H1 (cell line): Measurements from ENCODE around the gene C19orf85. TPM values are rescaled to one million over a fixed set of nuclear protein-coding genes. Genes with fewer than 3 reads are reported as not detected.

ENCODE experiments used
- BCL11A ChIP-seq, 2 experiments: IDR thresholded peaks; one replicate each; pipeline ENCODE4 v1.6.1; 2011; ENCODE audit warnings: low read depth in 2 of 2, low read length in 2 of 2, mild to moderate bottlenecking in 2 of 2
- GABPA ChIP-seq: IDR thresholded peaks from 2 replicates; pipeline ENCODE4 v1.6.1; 2011; ENCODE audit warnings: mild to moderate bottlenecking, low read length, moderate library complexity, borderline replicate concordance; ENCODE audit not compliant: insufficient read depth
- RXRA ChIP-seq: IDR thresholded peaks from 2 replicates; pipeline ENCODE4 v1.6.1; 2011; ENCODE audit warnings: low read depth, mild to moderate bottlenecking, low read length, moderate library complexity; ENCODE audit not compliant: insufficient read depth
- polyA plus RNA-seq, 7 experiments: library from polyadenylated mRNA; depleted of rRNA in 3 of 7; stranded (reverse) in 5 of 7; unstranded in 2 of 7; fragments of >200 nt in 5 of 7; fragments of 200-250 nt in 2 of 7; gene quantifications; 1 replicate in 5 of 7; 2 replicates in 1 of 7; 4 replicates in 1 of 7; pipeline versions ENCODE4 v1.2.1 to v1.2.3, GENCODE V29; 2011 to 2013; ENCODE audit warnings: missing spikeins in 2 of 7, mixed read lengths in 2 of 7
- total RNA-seq: library from RNA; stranded (reverse); fragmentation: NEBNext Ultra II Directional; extraction: Animal tissue kit (Norgen Biotek cat#: 25700); gene quantifications from 2 replicates; pipeline ENCODE4 v1.2.1, GENCODE V29; 2021

Gene C19orf85
- total and polyA plus RNA-seq, 2 of the 8 experiments (the other 6 are each of a cell fraction or from before 2014, with no cell fraction given) = 2.2 to 3.2 TPM

GRCh38 chr19:55424518-55424917 lies 40.0 kb downstream of the C19orf85 start (continued):
- TF ChIP-seq GABPA (no peak), BCL11A (IDR thresholded peaks at IDR 0.05; ENCODE audit: low read depth in 2 of 2, low read length in 2 of 2) (no peak), RXRA (no peak)
